ENCODE results near the gene MOB1A. TPM values are rescaled to one million over a fixed set of nuclear protein-coding genes. Genes with fewer than 3 reads are reported as not detected.
A peak's percentile ranks its signal among the peaks of the same experiment; 100 is the strongest.

Gene MOB1A
- total RNA-seq, 4 donors from 2014 or later: 115 to 185 (median 133) TPM

DNA sequence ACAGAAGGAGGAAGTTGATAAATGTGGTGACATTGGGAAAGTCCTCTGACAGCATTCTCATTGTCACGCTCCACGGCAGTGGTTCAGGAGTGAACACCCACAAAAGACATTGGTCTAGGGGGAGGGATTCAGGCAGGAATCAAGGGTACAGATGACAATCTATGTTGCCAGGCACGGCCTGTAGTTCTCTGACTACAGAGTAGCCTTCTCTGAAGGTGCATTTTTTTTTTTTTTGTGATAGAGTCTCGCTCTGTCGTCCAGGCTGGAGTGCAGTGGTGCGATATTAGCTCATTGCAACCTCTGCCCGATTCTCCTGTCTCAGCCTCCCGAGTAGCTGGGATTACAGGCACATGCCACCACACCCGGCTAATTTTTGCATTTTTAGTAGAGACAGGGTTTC is 7.4 kb upstream of the MOB1A start:
- Histone ChIP-seq H3K27me3 (no peaks in the 10 kb centered on the region), H3K4me1 (no peaks in the 10 kb centered on the region), H3K36me3 (no peaks in the 10 kb centered on the region), H3K9me3 (no peaks in the 10 kb centered on the region), H3K4me3 (no peak overlapping the region), H3K27ac (no peak overlapping the region)
- peak; percentile 57 for ATAC-seq
- TF ChIP-seq, protein P1, sequence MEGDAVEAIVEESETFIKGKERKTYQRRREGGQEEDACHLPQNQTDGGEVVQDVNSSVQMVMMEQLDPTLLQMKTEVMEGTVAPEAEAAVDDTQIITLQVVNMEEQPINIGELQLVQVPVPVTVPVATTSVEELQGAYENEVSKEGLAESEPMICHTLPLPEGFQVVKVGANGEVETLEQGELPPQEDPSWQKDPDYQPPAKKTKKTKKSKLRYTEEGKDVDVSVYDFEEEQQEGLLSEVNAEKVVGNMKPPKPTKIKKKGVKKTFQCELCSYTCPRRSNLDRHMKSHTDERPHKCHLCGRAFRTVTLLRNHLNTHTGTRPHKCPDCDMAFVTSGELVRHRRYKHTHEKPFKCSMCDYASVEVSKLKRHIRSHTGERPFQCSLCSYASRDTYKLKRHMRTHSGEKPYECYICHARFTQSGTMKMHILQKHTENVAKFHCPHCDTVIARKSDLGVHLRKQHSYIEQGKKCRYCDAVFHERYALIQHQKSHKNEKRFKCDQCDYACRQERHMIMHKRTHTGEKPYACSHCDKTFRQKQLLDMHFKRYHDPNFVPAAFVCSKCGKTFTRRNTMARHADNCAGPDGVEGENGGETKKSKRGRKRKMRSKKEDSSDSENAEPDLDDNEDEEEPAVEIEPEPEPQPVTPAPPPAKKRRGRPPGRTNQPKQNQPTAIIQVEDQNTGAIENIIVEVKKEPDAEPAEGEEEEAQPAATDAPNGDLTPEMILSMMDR (IDR thresholded peaks at IDR 0.05): no peak
- TF ChIP-seq POLR2AphosphoS5 (IDR thresholded peaks at IDR 0.05) (no peak), POLR2A (IDR thresholded peaks at IDR 0.05) (no peak), EP300 (IDR thresholded peaks at IDR 0.05) (no peak)
- 75 to 84% methylated on average over 7 to 8 of the region's 9 CpGs for WGBS, 2 donors (ENCODE audit: low coverage in 1 of 2)

DNA sequence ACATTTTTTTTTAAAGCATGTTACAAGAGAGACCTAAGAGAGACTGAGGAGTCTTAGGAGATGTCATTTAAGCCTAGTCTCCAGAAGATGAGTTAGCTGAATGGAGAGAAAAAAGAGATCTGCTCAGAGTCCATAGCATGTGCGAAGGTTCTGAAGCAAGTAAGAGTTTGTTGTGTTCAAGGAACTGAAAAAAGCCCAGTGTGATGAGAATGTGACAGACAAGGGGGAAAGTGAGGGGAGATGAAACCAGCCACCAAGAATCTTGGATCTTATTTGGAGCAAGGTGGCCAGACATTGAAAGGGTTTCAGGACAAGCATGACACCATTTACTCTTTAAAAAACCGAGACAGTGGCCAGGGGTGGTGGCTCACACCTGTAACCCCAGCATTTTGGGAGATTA is 5.2 kb upstream of the MOB1A start:
- 69 to 91% methylated on average over 1 to 2 of the region's 2 CpGs for WGBS, 2 donors (ENCODE audit: low coverage in 1 of 2)
- no peak for TF ChIP-seq POLR2A (IDR thresholded peaks at IDR 0.05)
- TF ChIP-seq, protein P1 (IDR thresholded peaks at IDR 0.05): no peak
- TF ChIP-seq EP300 (IDR thresholded peaks at IDR 0.05): no peak
- no peak for TF ChIP-seq POLR2AphosphoS5 (IDR thresholded peaks at IDR 0.05)
- no peak for ATAC-seq

DNA sequence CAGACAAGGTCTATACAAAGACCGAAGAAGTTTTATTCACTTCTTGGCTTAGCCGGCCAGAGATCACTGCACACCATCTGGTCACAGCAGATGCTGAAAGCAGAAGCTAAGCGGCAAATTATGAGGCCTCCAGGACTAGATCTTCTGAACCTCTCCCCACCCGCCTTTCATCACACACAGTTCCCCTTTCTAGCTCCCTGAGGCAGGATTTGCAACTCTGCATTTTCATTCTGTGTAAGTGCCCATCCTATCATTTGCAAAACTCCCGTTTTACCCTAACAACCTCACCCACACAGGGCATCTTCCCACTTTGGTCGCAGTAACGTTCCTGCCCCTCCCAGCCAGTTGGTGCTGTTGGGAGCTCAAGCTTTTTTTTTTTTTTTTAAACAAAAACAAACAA is 3.1 kb upstream of the MOB1A start:
- no peak overlapping the region for H3K4me3 ChIP-seq
- no peak overlapping the region for H3K27ac ChIP-seq
- no peaks in the 10 kb centered on the region for H3K9me3 ChIP-seq
- H3K36me3 ChIP-seq: no peaks in the 10 kb centered on the region
- no peaks in the 10 kb centered on the region for H3K27me3 ChIP-seq
- no peak for ATAC-seq
- TF ChIP-seq EP300 (IDR thresholded peaks at IDR 0.05) (no peak), POLR2A (IDR thresholded peaks at IDR 0.05) (no peak), POLR2AphosphoS5 (IDR thresholded peaks at IDR 0.05) (peak; percentile 10)
- TF ChIP-seq, protein P1 (IDR thresholded peaks at IDR 0.05): no peak
- peaks cover 0 to 17% (median 5%) of the 10 kb centered on the region in 3 donors for H3K4me1 ChIP-seq
- WGBS, 2 donors (ENCODE audit: low coverage in 1 of 2): 49 to 68% methylated on average over 5 to 7 of the region's 7 CpGs

More for the DNA sequence above, 5.2 kb upstream of the MOB1A start:
- Histone ChIP-seq H3K4me1 (peaks cover 0 to 5% (median 0%) of the 10 kb centered on the region in 3 donors), H3K27me3 (no peaks in the 10 kb centered on the region), H3K27ac (no peak overlapping the region), H3K4me3 (no peak overlapping the region), H3K36me3 (no peaks in the 10 kb centered on the region), H3K9me3 (no peaks in the 10 kb centered on the region)

DNA sequence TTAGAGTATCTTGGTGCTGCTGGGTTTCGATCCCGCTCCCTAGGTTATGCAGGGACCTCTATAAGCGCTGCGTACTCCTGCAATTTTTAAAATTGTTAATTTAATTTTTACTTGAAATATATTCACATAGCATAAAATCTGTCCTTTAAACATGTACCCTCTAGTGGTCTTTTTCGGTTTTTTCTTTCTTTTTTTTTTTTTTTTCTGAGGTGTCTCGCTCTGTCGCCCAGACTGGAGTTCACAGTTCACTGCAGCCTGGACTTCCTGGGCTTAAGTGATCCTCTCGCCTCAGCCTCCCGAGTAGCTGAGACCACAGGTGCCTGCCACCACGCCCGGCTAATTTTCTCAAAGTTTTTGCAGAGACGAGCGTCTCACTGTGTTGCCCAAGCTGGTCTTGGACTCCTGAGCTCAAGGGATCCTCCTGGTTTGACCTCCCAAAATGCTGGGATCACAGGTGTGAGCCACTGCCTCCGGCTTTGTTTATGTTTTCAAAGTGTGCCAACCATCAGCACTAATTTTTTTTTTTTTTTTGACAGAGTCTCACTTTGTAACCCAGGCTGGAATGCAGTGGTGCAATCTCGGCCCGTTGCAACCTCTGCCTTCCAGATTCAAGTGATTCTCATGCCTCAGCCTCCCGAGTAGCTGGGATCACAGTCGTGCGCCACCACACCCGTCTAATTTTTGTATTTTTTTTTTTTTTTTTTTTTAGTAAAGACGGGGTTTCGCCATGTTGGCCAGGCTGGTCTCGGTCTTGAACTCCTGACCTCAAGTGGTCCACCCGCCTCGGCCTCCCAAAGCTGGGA is 585 bp upstream of the MOB1A start:
- Histone ChIP-seq H3K27me3 (no peaks in the 10 kb centered on the region), H3K9me3 (no peaks in the 10 kb centered on the region), H3K4me1 (peaks cover 0 to 42% (median 14%) of the 10 kb centered on the region in 3 donors), H3K36me3 (no peaks in the 10 kb centered on the region), H3K27ac (peak overlapping the region in 3 of 4 donors; percentile 90 to 98 (median 90)), H3K4me3 (peak overlapping the region; percentile 78 to 83)
- 38 to 41% methylated on average over 17 to 24 of the region's 25 CpGs for WGBS, 2 donors (ENCODE audit: low coverage in 1 of 2)
- no peak for ATAC-seq
- TF ChIP-seq POLR2A (IDR thresholded peaks at IDR 0.05): no peak
- TF ChIP-seq, protein P1 (IDR thresholded peaks at IDR 0.05): peak in 3 of 4 experiments; percentile 36 to 54 (median 48)

DNA sequence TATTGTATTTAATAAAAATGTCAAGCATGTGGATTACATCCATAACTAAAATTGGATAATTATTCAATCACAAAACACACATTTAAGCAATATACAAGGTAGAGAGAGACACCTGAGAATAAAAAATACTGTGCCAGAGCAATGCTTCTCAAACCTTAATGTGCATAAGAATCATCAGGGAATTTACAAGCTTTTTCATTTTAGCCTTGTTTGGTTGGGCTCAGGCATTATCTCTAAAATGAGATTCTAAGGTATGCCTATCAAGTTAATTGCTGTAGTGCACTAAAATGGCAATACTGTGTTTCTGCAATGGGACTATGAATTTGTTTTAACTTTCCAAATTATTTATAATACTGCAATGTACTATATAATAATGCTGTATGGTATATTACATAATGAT is 983 bp downstream of the MOB1A start:
- Histone ChIP-seq H3K27me3 (no peaks in the 10 kb centered on the region), H3K36me3 (no peaks in the 10 kb centered on the region), H3K4me3 (peak overlapping the region; percentile 78 to 83), H3K4me1 (peaks cover 0 to 51% (median 14%) of the 10 kb centered on the region in 3 donors), H3K27ac (peak overlapping the region; percentile 86 to 98 (median 90)), H3K9me3 (no peaks in the 10 kb centered on the region)
- TF ChIP-seq POLR2A (IDR thresholded peaks at IDR 0.05): no peak
- TF ChIP-seq EP300 (IDR thresholded peaks at IDR 0.05): no peak
- TF ChIP-seq, protein P1 (IDR thresholded peaks at IDR 0.05): no peak
- TF ChIP-seq POLR2AphosphoS5 (IDR thresholded peaks at IDR 0.05): no peak
- no peak for ATAC-seq
